ENCODE measurements around the gene THOC6. TPM values are rescaled to one million over a fixed set of nuclear protein-coding genes. Genes with fewer than 3 reads are reported as not detected.

THOC6 gene
- total RNA-seq = 18.5 and 33.4 TPM in 2 replicates

DNA sequence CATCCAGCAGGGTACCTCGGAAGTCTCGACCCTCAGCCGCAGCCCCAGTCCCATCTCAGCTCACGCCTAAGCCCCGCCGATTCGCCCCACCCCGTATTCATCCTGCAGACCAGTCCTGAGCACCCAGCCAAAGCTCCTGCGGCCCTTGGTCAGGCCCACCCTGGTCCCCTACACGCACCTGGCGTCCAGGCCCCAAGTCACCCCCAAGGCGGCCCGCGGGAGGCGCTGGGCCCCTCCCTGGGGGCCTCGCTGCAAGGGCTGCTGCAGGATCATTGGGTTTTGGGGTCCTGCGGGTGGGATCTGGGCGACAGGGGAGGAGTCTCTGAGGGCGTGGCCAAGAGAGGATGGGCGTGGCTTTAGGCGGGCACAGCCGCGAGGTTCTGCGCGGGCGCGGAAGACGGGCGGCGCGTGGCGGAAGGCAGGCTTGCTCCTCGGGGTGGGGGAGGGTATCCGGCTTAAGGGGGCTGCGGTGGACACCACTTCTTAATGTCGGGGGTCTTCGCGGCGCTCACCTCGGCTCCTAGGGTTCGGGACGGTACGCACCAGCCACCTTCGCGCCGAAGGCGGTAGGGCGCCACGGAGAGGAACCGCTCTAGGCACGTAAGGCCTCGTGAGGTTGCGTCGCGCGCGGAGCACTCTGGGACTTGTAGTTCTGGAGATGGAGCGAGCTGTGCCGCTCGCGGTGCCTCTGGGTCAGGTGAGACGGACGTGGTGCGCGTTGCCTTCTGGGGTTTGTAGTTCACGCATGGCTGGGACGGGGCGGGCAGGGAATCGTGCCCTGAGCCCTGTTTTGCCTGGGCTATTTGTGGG lies at the start of gene THOC6, which contains the start of gene HCFC1R1:
TSS of gene THOC6 (plus strand) at position 367 of the 810 bp plus-strand sequence. CDS start at position 659, 292 bp downstream.
TSS of gene HCFC1R1 (minus strand) at position 274 of the 810 bp plus-strand sequence. CDS start at position 273, 1 bp downstream.

DNA sequence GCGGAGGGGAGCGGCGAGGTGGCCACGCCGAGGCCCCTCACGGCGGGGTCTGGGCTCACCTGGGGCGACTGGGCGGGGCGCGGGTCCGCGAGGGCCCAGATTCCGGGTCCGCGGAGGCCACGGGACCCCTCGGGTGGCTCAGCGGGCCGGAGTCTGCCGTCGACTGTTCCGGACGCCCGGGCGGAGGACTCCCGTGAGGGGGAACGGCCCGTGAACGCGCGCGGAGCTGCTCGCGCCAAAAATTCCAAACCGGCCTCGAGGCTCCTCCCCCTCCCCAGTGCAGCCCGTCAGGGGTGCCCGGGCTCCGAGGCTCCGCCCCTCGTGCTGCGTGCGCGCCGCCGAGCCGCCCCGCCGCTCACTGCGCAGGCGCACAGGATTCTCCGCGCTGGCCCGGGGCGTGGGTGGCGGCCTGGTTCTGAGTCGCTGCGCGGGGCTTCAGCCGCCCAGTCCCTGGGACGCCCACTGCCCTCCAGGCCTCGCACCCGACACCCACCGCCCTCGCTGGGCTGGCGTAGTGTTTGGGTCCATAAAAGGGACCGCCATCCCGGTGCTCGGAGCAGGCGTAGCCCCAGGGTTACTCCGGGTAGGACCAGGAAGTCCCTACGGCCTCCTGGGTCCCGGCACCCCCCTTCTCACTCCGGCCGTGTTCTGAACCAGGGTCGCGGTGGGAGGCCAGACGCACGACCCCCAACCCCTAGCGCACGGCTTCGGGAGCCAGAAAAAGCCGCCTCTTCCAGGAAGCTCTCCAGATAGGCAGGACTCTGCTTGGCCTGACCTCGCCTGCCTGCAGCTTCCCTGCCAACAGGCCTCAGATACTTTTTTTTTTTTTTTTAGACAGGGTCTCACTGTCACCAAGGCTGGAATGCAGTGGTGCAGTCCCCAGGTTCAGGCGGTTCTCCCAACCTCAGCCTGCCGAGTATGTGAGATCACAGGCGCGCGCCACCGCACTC lies 43.3 kb upstream of the THOC6 start, which contains the start of gene PKMYT1:
TSS of gene PKMYT1 (minus strand) at position 220 of the 950 bp plus-strand sequence. CDS start 789 bp downstream, outside the sequence.

DNA sequence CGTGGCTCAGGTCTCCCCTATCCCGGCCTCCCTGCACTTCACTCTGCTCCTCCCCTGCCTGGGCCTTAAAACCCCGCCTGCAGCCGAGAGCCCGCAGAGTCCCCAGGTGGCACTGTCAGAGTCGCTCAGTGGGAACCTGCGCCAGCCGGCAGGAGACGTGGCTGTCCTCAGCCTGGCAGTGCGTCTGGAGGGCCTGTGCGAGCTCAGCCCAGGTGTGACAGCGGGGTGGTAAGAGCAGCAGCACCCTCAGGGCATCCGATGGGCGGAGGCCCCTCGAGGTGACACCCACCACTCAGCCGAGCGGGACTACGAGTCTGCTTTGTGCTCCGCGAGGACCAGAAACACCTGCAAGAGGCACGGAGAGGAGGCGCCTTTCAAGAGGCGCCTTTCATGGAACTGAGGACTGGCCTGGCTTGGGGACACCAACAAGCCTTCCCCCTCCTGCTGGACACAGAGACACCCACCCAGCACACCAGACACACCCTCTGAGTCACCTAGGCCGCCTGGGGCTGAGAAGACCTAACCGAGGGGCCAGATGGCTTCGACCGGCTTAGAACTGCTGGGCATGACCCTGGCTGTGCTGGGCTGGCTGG lies 10.9 kb upstream of the THOC6 start, which contains the start of gene CLDN9:
TSS of gene CLDN9 (plus strand) at position 96 of the 593 bp plus-strand sequence. CDS start at position 536, 440 bp downstream.

DNA sequence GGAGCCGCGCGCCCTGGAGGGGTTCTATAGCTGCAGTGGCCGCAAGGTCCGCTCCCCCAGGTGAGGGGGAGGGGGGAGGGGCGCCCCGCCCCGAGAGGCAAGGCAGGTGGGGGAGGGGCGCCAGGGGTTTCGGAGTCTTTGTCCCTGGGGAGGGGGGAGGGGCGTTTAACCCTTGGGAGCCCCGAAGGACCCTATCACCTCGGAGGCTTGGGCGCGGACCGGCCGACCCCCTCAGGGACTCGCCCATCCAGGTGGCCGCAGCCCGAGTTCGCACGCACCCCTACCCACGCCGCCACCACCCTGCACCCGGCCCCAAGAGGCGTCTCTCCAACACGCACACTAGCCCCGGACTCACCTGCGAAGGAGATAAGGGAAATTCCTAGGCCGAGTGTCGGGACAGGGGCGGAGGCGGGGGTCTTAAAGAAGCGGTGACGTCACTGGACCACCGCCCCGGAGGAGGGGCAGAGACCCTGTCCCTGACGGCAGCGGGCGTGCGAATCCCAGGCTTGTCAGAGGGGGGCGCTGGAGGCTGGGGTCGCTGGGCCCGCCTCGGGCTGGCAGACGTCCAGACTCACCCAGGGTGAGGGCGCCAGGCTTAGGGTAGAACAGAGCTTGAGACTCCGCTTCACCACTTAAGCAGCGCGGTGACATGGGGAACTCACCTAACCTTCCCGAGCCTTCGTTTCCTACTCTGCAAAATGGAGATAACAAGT lies 5.9 kb upstream of the THOC6 start, which contains the start of gene CLDN6:
TSS of gene CLDN6 (minus strand) at position 390 of the 713 bp plus-strand sequence. CDS start 2,162 bp downstream, outside the sequence.

DNA sequence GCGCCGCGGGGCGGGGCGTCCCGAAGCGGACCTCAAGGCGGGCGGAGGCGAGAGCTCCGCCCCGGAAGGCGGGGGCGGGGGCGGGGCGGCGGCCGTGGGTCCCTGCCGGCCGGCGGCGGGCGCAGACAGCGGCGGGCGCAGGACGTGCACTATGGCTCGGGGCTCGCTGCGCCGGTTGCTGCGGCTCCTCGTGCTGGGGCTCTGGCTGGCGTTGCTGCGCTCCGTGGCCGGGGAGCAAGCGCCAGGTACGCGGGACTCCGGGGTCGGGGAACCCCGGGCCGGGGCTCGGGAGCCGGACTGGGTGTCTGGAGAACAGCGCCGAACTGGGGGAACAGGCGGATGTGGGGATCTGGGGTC lies 3.6 kb upstream of the THOC6 start, which contains the start of gene TNFRSF12A:
TSS of gene TNFRSF12A (plus strand) at position 122 of the 357 bp plus-strand sequence. CDS start at position 152, 30 bp downstream.

DNA sequence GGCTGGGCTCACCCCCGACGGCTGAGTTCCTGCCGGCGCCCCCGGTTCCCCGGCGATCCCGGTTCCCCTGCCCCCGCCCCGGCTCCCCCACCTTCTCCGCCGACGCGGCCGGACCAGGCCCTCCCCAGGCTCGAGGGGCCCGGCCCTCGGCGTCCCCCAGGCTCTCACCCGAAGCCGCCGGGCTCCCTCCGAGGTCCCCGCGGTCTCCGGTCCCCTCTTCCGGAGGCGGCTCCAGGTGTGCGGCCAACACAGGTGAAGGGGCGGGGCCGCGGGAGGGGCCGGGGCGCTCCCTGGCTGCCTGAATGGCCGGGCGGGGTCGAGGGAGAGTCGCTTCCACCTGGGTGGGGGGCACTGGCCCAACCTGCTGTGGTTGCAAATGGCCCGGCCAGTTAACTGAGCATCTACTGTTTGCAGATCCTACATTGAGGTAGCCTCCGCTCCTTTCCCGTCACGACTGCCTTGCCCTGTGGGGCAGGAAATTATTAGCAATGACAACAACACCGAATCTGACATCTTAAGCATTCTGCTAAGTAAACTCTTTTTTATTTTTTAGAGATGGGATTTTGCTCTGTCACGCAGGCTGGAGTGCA lies 13.0 kb downstream of the THOC6 start, which contains the start of gene BICDL2:
TSS of gene BICDL2 (minus strand) at position 219 of the 590 bp plus-strand sequence. CDS start 1,448 bp downstream, outside the sequence.

DNA sequence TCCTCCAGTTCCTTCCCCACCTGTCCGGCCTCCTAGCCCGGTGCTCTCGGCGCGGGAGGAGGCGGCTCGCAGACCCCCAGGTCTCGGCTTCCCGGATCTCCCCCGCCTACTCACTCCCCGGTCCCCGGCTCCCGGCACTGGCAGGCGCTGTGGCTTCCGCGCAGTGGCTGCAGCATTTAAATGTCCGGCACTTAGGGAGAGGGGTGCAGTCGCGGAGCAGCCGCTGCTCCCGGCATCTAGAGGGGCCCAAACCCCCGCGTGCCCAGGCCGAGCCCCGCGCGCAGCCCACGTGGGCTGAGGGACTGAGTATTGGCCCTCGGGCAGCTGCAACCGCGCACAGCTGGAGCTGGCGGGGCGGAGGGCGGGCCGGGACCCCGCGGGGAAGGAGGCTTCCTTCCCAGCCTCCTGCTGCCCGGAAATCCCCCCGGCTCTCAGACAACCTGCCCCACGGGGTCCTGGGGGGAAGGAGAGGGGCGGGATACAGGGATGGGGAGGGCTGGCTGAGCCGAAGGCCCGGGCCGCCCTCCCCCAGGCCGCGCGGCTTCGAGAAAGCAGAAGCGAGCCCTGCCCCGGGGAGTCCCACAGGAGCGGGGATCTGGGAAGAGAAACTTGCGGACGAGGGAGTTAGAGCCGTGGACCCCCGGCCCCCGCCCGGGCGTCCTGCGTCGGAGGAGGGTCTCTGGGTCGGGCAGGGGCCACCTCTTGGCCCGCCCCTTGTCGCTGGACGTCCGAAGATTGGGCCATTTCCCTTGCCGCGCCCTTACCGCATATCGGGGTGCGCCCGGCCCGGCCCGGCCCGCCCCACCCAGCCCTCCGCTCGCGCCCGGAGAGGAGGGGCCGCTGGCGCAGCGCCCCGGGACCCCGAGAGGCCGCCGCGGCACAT lies 22.2 kb downstream of the THOC6 start, which contains the start of gene MMP25:
TSS of gene MMP25 (plus strand) at position 804 of the 883 bp plus-strand sequence. CDS start 357 bp downstream, outside the sequence.

DNA sequence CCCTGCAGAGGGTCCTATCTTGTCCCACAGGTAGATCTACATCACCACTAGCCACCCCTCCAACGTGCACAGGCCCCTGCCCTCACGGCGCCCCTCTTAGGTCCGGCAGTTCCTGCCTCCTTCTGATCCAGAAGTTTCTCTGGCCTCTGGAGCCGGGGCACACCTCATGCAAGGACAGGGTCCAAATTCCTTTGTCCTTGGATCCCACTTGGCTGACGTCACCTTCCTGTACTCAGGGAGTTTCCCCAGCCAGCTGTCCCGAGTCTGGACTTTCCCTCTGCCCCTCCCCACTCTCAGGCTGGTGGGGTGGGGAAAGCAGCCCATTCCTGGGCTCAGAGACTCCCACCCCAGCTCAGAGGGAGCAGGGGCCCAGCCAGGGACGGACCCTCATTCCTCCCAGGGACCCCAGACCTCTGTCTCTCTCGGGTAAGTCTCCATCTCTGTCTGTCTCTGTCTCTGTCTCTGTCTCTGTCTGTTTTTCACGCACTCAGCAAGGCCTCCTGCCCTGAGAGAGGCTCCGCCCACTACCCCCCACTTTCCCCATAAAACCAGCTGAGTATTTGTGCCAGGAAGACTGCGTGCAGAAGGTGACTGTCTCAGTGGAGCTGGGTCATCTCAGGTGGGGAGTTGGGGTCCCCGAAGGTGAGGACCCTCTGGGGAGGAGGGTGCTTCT lies 41.4 kb downstream of the THOC6 start, which contains the start of gene IL32:
TSS of gene IL32 (plus strand) at position 572 of the 673 bp plus-strand sequence. CDS start 172 bp downstream, outside the sequence.

Other genes starting within 250 kb of the THOC6 start
- gene ELOB, start 246.8 kb upstream of the THOC6 start, total RNA-seq = 440 and 841 TPM in 2 replicates
- gene PRSS33, start 236.5 kb upstream of the THOC6 start, total RNA-seq = not detected in 2 replicates
- gene PRSS41, start 225.6 kb upstream of the THOC6 start, total RNA-seq = not detected in 2 replicates
- 2.2 TPM in 1 of 2 replicates, not detected in the other for gene PRSS21, start 206.8 kb upstream of the THOC6 start, total RNA-seq
- gene ZG16B, start 193.7 kb upstream of the THOC6 start, total RNA-seq = 1.4 TPM in 1 of 2 replicates, not detected in the other
- 0.40 and 4.3 TPM in 2 replicates for gene PRSS22, start 165.9 kb upstream of the THOC6 start, total RNA-seq
- gene FLYWCH2, start 140.8 kb upstream of the THOC6 start, total RNA-seq = 76.9 and 147 TPM in 2 replicates
- gene FLYWCH1, start 112.1 kb upstream of the THOC6 start, total RNA-seq = 34.7 and 50.4 TPM in 2 replicates
- gene KREMEN2, start 59.8 kb upstream of the THOC6 start, total RNA-seq = 1.2 TPM in 1 of 2 replicates, not detected in the other
- gene PAQR4, start 54.7 kb upstream of the THOC6 start, total RNA-seq = 6.7 and 13.7 TPM in 2 replicates
- gene PKMYT1, start 43.6 kb upstream of the THOC6 start, total RNA-seq = 12.6 and 30.1 TPM in 2 replicates
- 0.39 TPM in 1 of 2 replicates, not detected in the other for gene CLDN9, start 11.1 kb upstream of the THOC6 start, total RNA-seq
- 2.6 and 23.9 TPM in 2 replicates for gene CLDN6, start 5.9 kb upstream of the THOC6 start, total RNA-seq
- 24.8 and 323 TPM in 2 replicates for gene TNFRSF12A, start 3.7 kb upstream of the THOC6 start, total RNA-seq
- gene HCFC1R1, start 93 bp upstream of the THOC6 start, total RNA-seq = 56.6 and 61.4 TPM in 2 replicates
- gene BICDL2, start 12.9 kb downstream of the THOC6 start, total RNA-seq = 1.9 TPM in 1 of 2 replicates, not detected in the other
- gene MMP25, start 22.5 kb downstream of the THOC6 start, total RNA-seq = 0.13 TPM in 1 of 2 replicates, not detected in the other
- 5.3 and 123 TPM in 2 replicates for gene IL32, start 41.6 kb downstream of the THOC6 start, total RNA-seq
- gene ZSCAN10, start 75.3 kb downstream of the THOC6 start, total RNA-seq = not detected in 2 replicates
- 9.6 and 18.7 TPM in 2 replicates for gene ZNF205, start 88.6 kb downstream of the THOC6 start, total RNA-seq
- 7.2 and 12.7 TPM in 2 replicates for gene ZNF213, start 111.0 kb downstream of the THOC6 start, total RNA-seq
- not detected in 2 replicates for gene OR1F1, start 164.2 kb downstream of the THOC6 start, total RNA-seq
- gene ZNF200, start 211.1 kb downstream of the THOC6 start, total RNA-seq = 4.4 and 12.1 TPM in 2 replicates
- gene MEFV, start 232.6 kb downstream of the THOC6 start, total RNA-seq = not detected in 2 replicates

Data from epithelial cell of alveolus of lung (primary cell).